ENCODE data around the gene IRAK1.

Gene IRAK1

GRCh38 chrX:154019633-154020528 is at the start of gene IRAK1:
IRAK1 (minus strand) TSS chrX:154019902; CDS start chrX:154019812, 90 bp downstream.
- DNase-seq: peak; percentile 83

DNA sequence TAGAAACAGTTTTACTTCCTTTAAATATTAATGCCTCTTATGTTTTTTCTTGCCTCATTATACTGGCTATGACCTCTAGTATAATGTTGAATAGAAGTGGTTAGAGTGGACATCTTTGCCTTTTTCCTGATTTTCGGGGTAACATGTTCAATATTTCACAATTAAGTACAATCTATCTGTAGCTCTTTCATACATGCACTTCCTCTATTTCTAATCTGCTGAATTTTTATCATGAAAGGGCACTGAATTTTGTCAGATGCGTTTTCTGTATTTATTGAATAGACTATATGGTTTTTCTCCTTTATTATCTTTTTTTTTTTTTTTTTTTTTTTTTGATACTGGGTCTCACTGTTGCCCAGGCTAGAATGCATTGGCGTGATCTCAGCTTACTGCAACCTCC is 48.9 kb upstream of the IRAK1 start:
- DNase-seq: no peak

- no peak for DNase-seq
These were observed 45.1 kb upstream of the IRAK1 start for GRCh38 chrX:154064637-154065435.

DNA sequence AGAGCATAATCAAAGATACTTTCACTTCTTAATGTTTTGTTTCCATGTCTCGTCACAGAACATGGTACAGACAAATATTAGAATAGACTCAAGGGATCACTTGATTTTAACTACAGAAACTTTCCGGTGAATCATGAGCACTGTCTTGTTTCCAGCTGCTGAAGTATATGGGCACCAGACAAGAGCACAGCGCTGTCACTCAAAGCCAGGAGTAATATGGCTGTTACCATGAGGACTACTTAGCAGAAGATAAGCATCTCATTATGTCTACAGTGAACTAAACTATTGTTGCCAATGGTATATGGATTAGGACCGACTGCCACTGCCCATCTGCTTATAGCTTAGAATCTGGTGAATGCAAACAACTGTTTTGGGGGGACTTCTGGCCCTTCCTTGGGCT is 43.5 kb upstream of the IRAK1 start:
- DNase-seq: no peak

GRCh38 chrX:154061801-154062200 is 42.1 kb upstream of the IRAK1 start:
- DNase-seq: no peak

DNA sequence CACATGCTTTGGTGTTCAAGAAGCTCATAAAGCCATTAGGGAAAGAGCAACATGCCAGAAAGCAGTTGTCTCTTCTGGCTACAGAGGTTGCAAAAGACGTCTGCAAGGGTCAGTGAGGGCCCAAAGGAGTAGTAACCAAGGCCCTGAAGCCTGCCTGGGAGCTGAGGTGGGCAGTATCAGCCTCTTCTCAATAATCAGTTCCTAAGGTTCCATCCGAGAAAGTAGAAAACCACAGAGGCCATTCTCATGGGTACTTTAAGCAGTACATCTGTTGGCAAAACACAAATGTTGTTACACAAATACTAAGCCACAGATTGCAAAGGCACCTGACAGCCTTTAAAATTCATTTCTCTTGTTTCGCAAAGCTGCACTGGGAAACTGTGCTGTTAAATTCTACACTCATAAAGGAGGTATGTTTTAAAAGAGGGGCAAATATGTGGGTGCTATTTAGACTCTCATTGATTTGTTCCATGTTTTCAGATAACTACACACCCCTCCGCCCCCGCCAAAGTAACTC is 40.1 kb upstream of the IRAK1 start:
- no peak for DNase-seq

GRCh38 chrX:154059231-154059630 is 39.5 kb upstream of the IRAK1 start:
- DNase-seq: no peak

DNA sequence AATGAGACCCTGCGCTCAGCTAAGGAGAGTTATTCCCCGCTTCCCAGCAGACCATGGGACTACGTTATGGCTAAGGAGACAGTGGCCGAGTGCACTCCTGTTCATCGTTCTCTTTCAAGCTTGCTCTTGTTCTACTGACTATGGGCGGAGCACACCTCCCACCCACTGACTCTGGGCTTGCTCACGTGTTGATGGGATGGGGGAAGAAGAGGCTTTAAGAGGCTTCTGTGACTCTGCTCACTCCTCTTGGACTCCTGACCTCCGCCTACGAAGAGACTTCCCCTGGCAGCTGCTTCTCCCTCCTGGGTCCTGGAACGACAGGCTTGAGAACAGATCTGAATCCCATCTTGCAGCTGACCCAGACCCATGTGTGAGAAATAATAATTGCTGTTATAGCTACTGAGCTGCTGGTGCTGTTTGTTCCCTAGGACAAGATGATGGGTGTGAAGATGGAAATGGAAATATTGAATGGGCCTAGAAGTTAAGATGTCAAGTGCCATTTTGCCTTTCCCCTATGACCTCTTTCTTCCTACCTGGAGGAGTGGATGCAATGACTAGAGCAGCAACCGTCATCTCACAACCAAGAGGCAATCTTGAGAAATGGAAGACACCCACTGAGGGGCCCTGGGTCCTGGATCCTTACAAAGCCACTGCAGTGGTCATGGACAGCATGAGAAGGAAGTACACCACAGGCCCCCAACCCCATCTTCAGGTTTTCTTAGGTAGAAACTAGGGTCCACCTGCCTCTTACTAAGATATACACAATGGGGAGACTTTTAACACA is 38.7 kb upstream of the IRAK1 start:
- DNase-seq: no peak

DNA sequence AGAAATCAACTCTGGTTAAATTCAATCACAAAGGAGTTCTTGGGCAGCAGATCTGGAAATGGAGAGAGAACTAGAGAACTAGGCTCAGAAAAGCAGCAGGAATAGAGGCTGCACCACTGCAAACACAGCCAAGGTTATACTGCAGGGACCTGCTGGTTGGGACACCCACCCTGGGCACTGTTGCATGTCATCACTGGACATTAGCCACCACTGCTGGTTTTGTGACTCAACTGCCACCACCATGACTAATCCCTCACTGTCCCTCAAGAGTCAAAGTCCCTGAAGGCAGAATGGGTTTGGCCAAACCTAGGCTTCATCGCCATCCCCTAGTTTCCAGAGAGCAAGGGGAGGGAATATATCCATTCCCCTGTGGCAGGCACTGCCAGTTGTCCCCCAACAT is 38.1 kb upstream of the IRAK1 start:
- no peak for DNase-seq

DNA sequence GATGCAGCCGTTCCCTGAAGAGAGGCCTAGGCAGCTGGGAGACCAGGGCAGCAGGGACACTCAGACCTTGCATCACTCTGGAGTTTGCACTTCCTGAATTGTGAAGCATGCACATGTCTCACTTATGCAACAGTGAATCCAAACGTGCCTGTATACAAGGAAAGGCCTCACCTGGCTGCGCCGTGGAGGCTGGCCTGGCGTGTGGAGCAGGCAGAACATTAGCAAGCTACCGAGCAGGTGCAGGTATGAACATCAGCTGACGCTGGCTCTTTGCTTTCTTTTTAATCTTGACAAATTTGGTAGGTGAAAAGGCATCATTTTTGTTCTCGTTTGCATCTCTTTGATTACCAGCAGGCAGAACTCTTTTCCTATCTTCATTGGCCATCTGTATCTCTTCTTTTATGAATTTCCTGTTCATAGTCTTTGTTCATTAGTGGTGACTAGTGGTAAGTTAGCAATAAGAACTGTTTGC is 37.1 kb upstream of the IRAK1 start:
- DNase-seq: no peak

DNA sequence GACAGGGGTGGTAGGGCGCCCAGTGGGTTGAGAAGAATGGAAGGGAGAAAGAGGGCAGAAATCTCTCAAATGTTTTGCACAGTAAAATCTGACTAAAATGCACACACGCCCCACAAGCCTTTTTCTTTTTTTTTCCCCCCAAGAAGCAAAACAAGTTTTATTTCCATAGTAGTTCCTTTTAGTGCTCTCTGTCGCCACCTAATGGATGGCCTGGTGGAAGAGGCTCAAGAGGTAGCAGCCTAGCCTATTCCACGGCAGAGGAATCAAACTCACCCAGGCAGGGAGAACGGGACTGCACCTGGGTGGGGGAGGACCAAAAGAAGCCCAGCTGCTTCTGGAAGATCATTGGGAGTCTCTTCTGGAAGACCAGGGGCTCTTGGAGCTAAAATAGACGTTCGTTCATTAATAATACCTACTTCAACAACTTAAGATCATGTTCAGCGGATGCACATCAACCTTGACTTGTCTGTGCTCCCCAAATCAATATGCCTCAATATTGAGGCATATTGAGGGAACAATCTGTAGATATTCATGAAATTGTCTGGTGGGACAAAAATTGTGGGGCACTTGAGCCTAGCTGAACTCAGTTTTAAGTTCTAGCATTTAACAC is 31.6 kb upstream of the IRAK1 start:
- peak; percentile 85 for DNase-seq

GRCh38 chrX:154050113-154050495 is 30.4 kb upstream of the IRAK1 start:
- DNase-seq: no peak

DNA sequence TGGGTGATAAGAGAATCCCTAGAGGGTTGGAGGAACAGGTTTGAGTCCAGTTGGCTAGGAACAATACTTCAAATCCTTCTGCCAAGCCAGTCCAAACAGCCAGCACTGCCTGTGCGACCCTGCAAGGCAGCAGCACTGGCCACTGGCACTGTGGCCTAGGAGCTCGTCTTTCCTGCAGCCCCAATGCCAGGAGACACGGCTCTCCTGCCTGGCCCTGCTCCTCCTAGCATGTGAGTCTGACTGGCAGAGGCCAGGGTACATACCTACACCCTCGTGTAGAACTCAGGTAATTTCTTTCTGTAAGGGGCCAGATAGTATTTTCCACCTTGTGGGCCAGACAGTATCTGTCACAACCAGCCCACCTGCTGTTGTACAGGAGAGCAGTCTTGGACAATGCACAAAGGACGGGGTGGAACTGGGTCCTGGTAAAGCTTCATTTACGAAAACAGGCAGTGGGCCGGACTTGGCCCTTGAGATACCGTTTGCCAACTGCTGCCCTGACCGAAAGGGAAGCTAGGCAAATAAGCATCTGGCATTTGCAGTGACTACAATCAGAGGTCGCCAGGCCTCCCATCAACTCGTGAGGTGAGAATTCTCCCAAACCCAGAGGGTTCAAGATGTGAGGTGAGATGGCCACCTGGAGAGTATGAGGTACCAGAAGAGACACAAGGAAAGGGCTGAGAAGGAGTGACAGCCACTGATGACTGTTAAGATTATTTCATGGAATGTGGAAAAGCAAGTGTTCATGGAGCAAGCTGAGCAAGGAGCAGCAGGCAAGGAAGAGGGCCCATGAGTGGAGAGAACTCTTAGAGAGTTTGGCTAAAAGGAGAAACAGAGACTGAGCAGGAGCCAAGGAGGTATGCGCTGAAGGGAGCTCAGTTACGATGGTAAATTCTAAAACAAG is 29.8 kb upstream of the IRAK1 start:
- no peak for DNase-seq

- DNase-seq: no peak
These were observed 28.7 kb upstream of the IRAK1 start for GRCh38 chrX:154048398-154048797.

GRCh38 chrX:154046940-154047610 is 27.4 kb upstream of the IRAK1 start:
- no peak for DNase-seq

GRCh38 chrX:154046031-154046781 is 26.5 kb upstream of the IRAK1 start:
- DNase-seq: no peak

GRCh38 chrX:154044091-154044490 is 24.4 kb upstream of the IRAK1 start:
- DNase-seq: no peak

DNA sequence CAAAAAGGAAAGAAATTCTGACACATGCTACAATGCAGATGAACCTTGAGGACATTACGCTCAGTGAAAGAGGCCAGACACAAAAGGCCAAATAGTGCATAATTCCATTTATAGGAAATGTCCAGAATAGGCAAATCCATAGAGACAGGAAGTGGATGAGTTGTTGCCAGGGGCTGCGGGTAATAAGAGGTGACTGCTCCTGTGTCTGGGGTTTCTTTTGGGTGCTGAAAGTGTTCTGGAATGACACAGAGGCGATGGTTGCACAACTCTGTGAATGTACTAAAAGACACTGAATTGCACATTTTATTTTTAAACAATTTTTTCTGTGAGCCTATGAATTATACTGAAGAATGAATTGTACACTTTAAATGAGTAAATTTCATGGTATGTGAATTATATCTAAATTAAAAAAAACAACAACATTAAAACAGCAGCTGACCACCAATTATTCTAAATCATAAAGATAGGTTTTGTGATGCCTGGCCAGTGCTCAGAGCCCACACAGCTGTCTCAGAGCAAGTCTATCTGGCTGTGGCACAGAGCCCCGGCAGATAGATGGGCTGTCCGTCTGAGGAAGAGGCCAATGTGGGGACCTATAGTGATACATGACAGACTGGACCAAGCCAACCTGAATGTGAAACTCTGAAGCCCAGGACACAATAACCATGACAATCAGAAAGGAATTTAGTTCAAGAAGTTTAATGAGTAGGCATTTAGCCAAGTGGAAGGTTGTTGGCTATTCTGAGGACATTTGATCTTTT is 23.5 kb upstream of the IRAK1 start:
- DNase-seq: no peak

- DNase-seq: no peak
These were observed 21.2 kb upstream of the IRAK1 start for GRCh38 chrX:154040863-154041262.

All from activated CD8-positive, alpha-beta memory T cell treated with anti-CD3 and anti-CD28 coated beads for 24 hours (primary cell).